GM12878 (cell line): ENCODE measurements around the gene TAB2. TPM values are rescaled to one million over a fixed set of nuclear protein-coding genes. Genes with fewer than 3 reads are reported as not detected.

Experiments
- ATAC-seq: fragments of 200-7000 bp; cut with Tn5 transposase; 3 replicates; pipeline ENCODE4 v1.9.1; 2020; ENCODE audit warnings: mild to moderate bottlenecking, moderate library complexity
- BruUV-seq: library from RNA; stranded (reverse); fragments of 400-500 nt; replicated peaks from 2 replicates; lab custom pipeline; 2021; lab: Mats Ljungman, UMichigan
- CTCF ChIA-PET: fragments of 300-600 bp; sonication (Branson Sonifier 250); formaldehyde crosslinking; extraction: SDS; loops from one replicate; lab custom pipeline; 2021; ENCODE audit warnings: inconsistent platforms; lab: Yijun Ruan, JAX
- POLR2A ChIA-PET: fragments of 350-600 bp; formaldehyde crosslinking; extraction: SDS; loops from one replicate; lab custom pipeline; 2021; ENCODE audit warnings: inconsistent platforms; lab: Charles Lee
- RAD21 ChIA-PET: fragments of 300-600 bp; sonication (Branson Sonifier 250); formaldehyde crosslinking; loops from one replicate; lab custom pipeline; 2023; ENCODE audit warnings: antibody characterized with exemption; ENCODE audit not compliant: unreplicated experiment; lab: Charles Lee
- SMC1A ChIA-PET: fragments of 300-600 bp; sonication (Branson Sonifier 250); formaldehyde crosslinking; loops from one replicate; lab custom pipeline; 2023; ENCODE audit not compliant: unreplicated experiment, uncharacterized antibody; lab: Charles Lee
- DNase-seq: peaks from one replicate; pipeline ENCODE4 v3.0.0-alpha.2; 2011; ENCODE audit warnings: low read depth, low spot score
- FAIRE-seq: peaks from 3 replicates; lab custom pipeline; 2011; peaks lifted over from hg19 to GRCh38; lab: Jason Lieb, UNC
- H2AFZ ChIP-seq: 2 replicates; pipeline ENCODE4 v1.6.0; 2011; ENCODE audit warnings: low read depth, low read length, control low read depth; ENCODE audit not compliant: control insufficient read depth
- H3K27ac ChIP-seq: 2 replicates; pipeline ENCODE4 v1.5.1; 2011; ENCODE audit warnings: control low read depth; ENCODE audit not compliant: control insufficient read depth, insufficient read depth
- H3K27me3 ChIP-seq, 2 experiments: replicated peaks in 1 of 2; 2 replicates each; pipeline versions ENCODE4 v1.6.0 to v1.6.1; 2011; ENCODE audit warnings: low read length in 1 of 2; ENCODE audit not compliant: control insufficient read depth in 2 of 2, insufficient read depth in 2 of 2
- H3K36me3 ChIP-seq, 2 experiments: 2 replicates each; pipeline ENCODE4 v1.5.1; 2011; ENCODE audit warnings: low read length in 1 of 2; ENCODE audit not compliant: control insufficient read depth in 2 of 2, insufficient read depth in 2 of 2
- H3K4me1 ChIP-seq: 2 replicates; pipeline ENCODE4 v1.6.1; 2011; ENCODE audit warnings: mild to moderate bottlenecking, low read length, moderate library complexity, mixed read lengths; ENCODE audit not compliant: control insufficient read depth, insufficient read depth
- H3K4me2 ChIP-seq: 2 replicates; pipeline ENCODE4 v1.6.0; 2011; ENCODE audit warnings: control low read depth; ENCODE audit not compliant: control insufficient read depth, insufficient read depth
- H3K4me3 ChIP-seq: fragments of 200-600 bp; sonication (generic); 2 replicates; pipeline ENCODE4 v1.5.1; 2016
- H3K79me2 ChIP-seq: 2 replicates; pipeline ENCODE4 v1.6.0; 2011; ENCODE audit warnings: low read length; ENCODE audit not compliant: control insufficient read depth, insufficient read depth
- H3K9ac ChIP-seq: 2 replicates; pipeline ENCODE4 v1.8.0; 2011; ENCODE audit warnings: low read length, control low read depth, mixed read lengths; ENCODE audit not compliant: control insufficient read depth, insufficient read depth
- H3K9me3 ChIP-seq: replicated peaks from 3 replicates; pipeline ENCODE4 v1.5.1; 2011; ENCODE audit warnings: mild to moderate bottlenecking, low read length; ENCODE audit not compliant: control insufficient read depth, insufficient read depth
- H4K20me1 ChIP-seq: 2 replicates; pipeline ENCODE4 v1.6.0; 2011; ENCODE audit not compliant: control insufficient read depth, insufficient read depth
- CHD4 ChIP-seq: fragments of 200-600 bp; sonication (generic); IDR thresholded peaks from 2 replicates; pipeline ENCODE4 v1.6.1; 2016; ENCODE audit warnings: mild to moderate bottlenecking
- EP300 ChIP-seq, 2 experiments: fragments of 150-350 bp in 1 of 2; IDR thresholded peaks; 2 replicates each; pipeline ENCODE4 v1.6.1; 2011 to 2012; ENCODE audit warnings: low read depth in 2 of 2, low read length in 2 of 2, borderline replicate concordance in 1 of 2, improper control_type of control experiment in 1 of 2, inconsistent platforms in 1 of 2; ENCODE audit not compliant: control insufficient read depth in 1 of 2
- JUNB ChIP-seq: IDR thresholded peaks from 2 replicates; pipeline ENCODE4 v1.6.1; 2016; ENCODE audit warnings: antibody characterized with exemption, mild to moderate bottlenecking
- MEF2A ChIP-seq: IDR thresholded peaks from 2 replicates; pipeline ENCODE4 v1.6.1; 2011; ENCODE audit warnings: low read depth, mild to moderate bottlenecking, low read length, moderate library complexity; ENCODE audit not compliant: insufficient read depth
- NR2C1 ChIP-seq: fragments of 450-650 bp; IDR thresholded peaks from 2 replicates; pipeline ENCODE4 v1.6.1; 2017; ENCODE audit warnings: antibody characterized with exemption, mild to moderate bottlenecking, moderate library complexity
- PML ChIP-seq: IDR thresholded peaks from 2 replicates; pipeline ENCODE4 v1.6.1; 2012; ENCODE audit warnings: low read length, inconsistent platforms
- POLR2AphosphoS5 ChIP-seq: IDR thresholded peaks from 2 replicates; pipeline ENCODE4 v1.6.1; 2011; ENCODE audit warnings: mild to moderate bottlenecking, low read length, inconsistent platforms
- RBBP5 ChIP-seq: fragments of 200-600 bp; sonication (generic); conservative IDR thresholded peaks from 2 replicates; pipeline ENCODE4 v1.6.1; 2016
- RELA ChIP-seq: fragments of 450-650 bp; IDR thresholded peaks from 2 replicates; pipeline ENCODE4 v1.8.0; 2014; ENCODE audit warnings: borderline replicate concordance; ENCODE audit not compliant: partially characterized antibody
- RUNX3 ChIP-seq: IDR thresholded peaks from 2 replicates; pipeline ENCODE4 v1.6.1; 2012; ENCODE audit warnings: low read length, inconsistent platforms
- USF2 ChIP-seq: IDR thresholded peaks from 2 replicates; pipeline ENCODE4 v1.6.1; 2011; ENCODE audit warnings: low read depth, low read length, improper control_type of control experiment, borderline replicate concordance
- ZNF207 ChIP-seq: fragments of 450-650 bp; IDR thresholded peaks from 2 replicates; pipeline ENCODE4 v1.6.1; 2014; ENCODE audit warnings: antibody characterized with exemption, mild to moderate bottlenecking, borderline replicate concordance
- WGBS: methylation state at CpG from one replicate; pipeline ENCODE4 v1.1.6; 2016; ENCODE audit warnings: low lambda C conversion rate; ENCODE audit not compliant: insufficient replicate concordance, insufficient coverage; ENCODE audit errors: missing lambda C conversion rate; 5-methylcytosine and 5-hydroxymethylcytosine counted together
- in situ Hi-C: fragments of 300-500 bp; cut with MboI; formaldehyde crosslinking; loops from 9 replicates; pipeline ENCODE4 v1.14.3; 2018; ENCODE audit warnings: mixed read lengths
- intact Hi-C: fragments of 100-400 bp; cut with micrococcal nuclease; formaldehyde crosslinking; loops from one replicate; pipeline ENCODE4 v1.14.2; 2022; ENCODE audit not compliant: unreplicated experiment
- polyA plus RNA-seq, 11 experiments: library from polyadenylated mRNA; depleted of rRNA in 4 of 11; unstranded in 6 of 11; stranded (reverse) in 5 of 11; fragments of >200 nt; fragmentation: Nextera tagmentation in 4 of 11; fragmentation: Illumina TruSeq in 1 of 11; extraction: Ambion mirVana in 4 of 11; extraction: Trizol in 1 of 11; gene quantifications; 1 replicate in 1 of 11; 2 replicates in 10 of 11; pipeline versions ENCODE4 v1.2.1 to v1.2.3, GENCODE V29; 2011 to 2016; ENCODE audit warnings: inconsistent platforms in 2 of 11, missing spikeins in 2 of 11, low read depth in 1 of 11
- total RNA-seq, 4 experiments: library from RNA; depleted of rRNA in 3 of 4; stranded (reverse); fragments of >200 nt in 3 of 4; fragmentation: Illumina TruSeq in 1 of 4; extraction: Trizol in 1 of 4; gene quantifications; 2 replicates each; pipeline versions ENCODE4 v1.2.1 to v1.2.3, GENCODE V29; 2013 to 2021
- TF ChIP-seq, protein P1 (sequence below): fragments of 150-350 bp; IDR thresholded peaks from 2 replicates; pipeline ENCODE4 v1.6.1; 2014; ENCODE audit warnings: mild to moderate bottlenecking, low read depth, low read length

Gene TAB2
- total and polyA plus RNA-seq, 10 of the 15 experiments (the other 5 are each of a cell fraction or from before 2014, with no cell fraction given): 8.9 to 66.3 (median 23.0) TPM

GRCh38 chr6:149380523-149380922, 63.0 kb downstream of the TAB2 start:
- Histone ChIP-seq H3K79me2 (peaks cover 6% of the 10 kb centered on the region), H3K9ac (no peak overlapping the region), H3K27me3 (no peaks in the 10 kb centered on the region), H3K36me3 (peaks cover 13 to 22% of the 10 kb centered on the region in 2 experiments), H3K4me3 (no peak overlapping the region), H3K27ac (no peak overlapping the region), H4K20me1 (no peaks in the 10 kb centered on the region), H3K9me3 (peaks cover 2% of the 10 kb centered on the region; the same call in 2 of the 3 replicates), H3K4me1 (no peaks in the 10 kb centered on the region; the same call in 1 of the 2 replicates), H3K4me2 (no peak overlapping the region), H2AFZ (no peak overlapping the region)
- ATAC-seq (peak; percentile 35; the same call in 1 of the 3 replicates), FAIRE-seq (no peak), DNase-seq (no peak)
- intact Hi-C loops (no loop called here), in situ Hi-C loops (no loop called here)
- BruUV-seq: no TSS peak
- TF ChIP-seq JUNB (peak; percentile 67), POLR2AphosphoS5 (no peak)
- RAD21 ChIA-PET: interaction anchor here (1.5 kb wide), 1 partner anchor 12 kb away, joined by 4 read pairs; no protein-coding TSS in a partner anchor
- CTCF ChIA-PET: interaction anchor here (1.3 kb wide), 1 partner anchor 8 kb away, joined by 3 read pairs; no protein-coding TSS in a partner anchor
- SMC1A ChIA-PET: interaction anchor here (0.6 to 1.4 kb wide), 3 partner anchors 12 to 54 kb away, joined by 3 read pairs; no protein-coding TSS in a partner anchor
- POLR2A ChIA-PET: no interaction called here

- peaks cover 13 to 18% of the 10 kb centered on the region in 2 experiments for H3K36me3 ChIP-seq
- SMC1A ChIA-PET: interaction anchor here (0.6 to 3.7 kb wide), 15 partner anchors 9 to 210 kb away, joined by 3 to 17 read pairs (median 4); no protein-coding TSS in a partner anchor
- H3K27me3 ChIP-seq: no peaks in the 10 kb centered on the region
- RAD21 ChIA-PET: interaction anchor here (1.6 to 2.6 kb wide), 2 partner anchors 9 to 10 kb away, joined by 6 to 8 read pairs; no protein-coding TSS in a partner anchor
- H3K27ac ChIP-seq: no peak overlapping the region
- no peaks in the 10 kb centered on the region; the same call in 1 of the 2 replicates for H3K4me1 ChIP-seq
- TF ChIP-seq PML (no peak), RBBP5 (no peak), EP300 (IDR thresholded peaks at IDR 0.05; ENCODE audit: borderline replicate concordance in 1 of 2, control insufficient read depth in 1 of 2, low read depth in 2 of 2, low read length in 2 of 2) (no peak), MEF2A (no peak), NR2C1 (no peak), CHD4 (no peak), RUNX3 (no peak), USF2 (no peak), RELA (no peak), ZNF207 (no peak)
- TF ChIP-seq, protein P1, sequence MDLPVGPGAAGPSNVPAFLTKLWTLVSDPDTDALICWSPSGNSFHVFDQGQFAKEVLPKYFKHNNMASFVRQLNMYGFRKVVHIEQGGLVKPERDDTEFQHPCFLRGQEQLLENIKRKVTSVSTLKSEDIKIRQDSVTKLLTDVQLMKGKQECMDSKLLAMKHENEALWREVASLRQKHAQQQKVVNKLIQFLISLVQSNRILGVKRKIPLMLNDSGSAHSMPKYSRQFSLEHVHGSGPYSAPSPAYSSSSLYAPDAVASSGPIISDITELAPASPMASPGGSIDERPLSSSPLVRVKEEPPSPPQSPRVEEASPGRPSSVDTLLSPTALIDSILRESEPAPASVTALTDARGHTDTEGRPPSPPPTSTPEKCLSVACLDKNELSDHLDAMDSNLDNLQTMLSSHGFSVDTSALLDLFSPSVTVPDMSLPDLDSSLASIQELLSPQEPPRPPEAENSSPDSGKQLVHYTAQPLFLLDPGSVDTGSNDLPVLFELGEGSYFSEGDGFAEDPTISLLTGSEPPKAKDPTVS: no peak
- H3K4me3 ChIP-seq: no peak overlapping the region
- ATAC-seq (no peak; the same call in 1 of the 3 replicates), FAIRE-seq (no peak), DNase-seq (no peak)
- H3K79me2 ChIP-seq: peaks cover 5% of the 10 kb centered on the region
- intact Hi-C loops: no loop called here
- BruUV-seq: no TSS peak
- no peak overlapping the region for H3K4me2 ChIP-seq
- no peak overlapping the region for H3K9ac ChIP-seq
- no peaks in the 10 kb centered on the region for H4K20me1 ChIP-seq
- CTCF ChIA-PET: interaction anchor here (0.9 to 1.8 kb wide), 4 partner anchors 8 to 194 kb away, joined by 3 to 6 read pairs (median 4); no protein-coding TSS in a partner anchor
- 97% methylated on average over 4 of the region's 4 CpGs for WGBS
- peaks cover 17% of the 10 kb centered on the region for H3K9me3 ChIP-seq
- POLR2A ChIA-PET: interaction anchor here (0.6 to 0.8 kb wide), 2 partner anchors 9 to 33 kb away, joined by 3 to 5 read pairs; no protein-coding TSS in a partner anchor
- no peak overlapping the region for H2AFZ ChIP-seq
- in situ Hi-C loops: no loop called here
Observed at GRCh38 chr6:149383371-149383770, 65.9 kb downstream of the TAB2 start.
